Measurements from ENCODE around the gene MGA. TPM values are rescaled to one million over a fixed set of nuclear protein-coding genes. Genes with fewer than 3 reads are reported as not detected.
A peak's percentile ranks its signal among the peaks of the same experiment; 100 is the strongest.

The MGA gene
- total RNA-seq, 2 experiments from 2014 or later, result 36.1 to 37.1 TPM

DNA sequence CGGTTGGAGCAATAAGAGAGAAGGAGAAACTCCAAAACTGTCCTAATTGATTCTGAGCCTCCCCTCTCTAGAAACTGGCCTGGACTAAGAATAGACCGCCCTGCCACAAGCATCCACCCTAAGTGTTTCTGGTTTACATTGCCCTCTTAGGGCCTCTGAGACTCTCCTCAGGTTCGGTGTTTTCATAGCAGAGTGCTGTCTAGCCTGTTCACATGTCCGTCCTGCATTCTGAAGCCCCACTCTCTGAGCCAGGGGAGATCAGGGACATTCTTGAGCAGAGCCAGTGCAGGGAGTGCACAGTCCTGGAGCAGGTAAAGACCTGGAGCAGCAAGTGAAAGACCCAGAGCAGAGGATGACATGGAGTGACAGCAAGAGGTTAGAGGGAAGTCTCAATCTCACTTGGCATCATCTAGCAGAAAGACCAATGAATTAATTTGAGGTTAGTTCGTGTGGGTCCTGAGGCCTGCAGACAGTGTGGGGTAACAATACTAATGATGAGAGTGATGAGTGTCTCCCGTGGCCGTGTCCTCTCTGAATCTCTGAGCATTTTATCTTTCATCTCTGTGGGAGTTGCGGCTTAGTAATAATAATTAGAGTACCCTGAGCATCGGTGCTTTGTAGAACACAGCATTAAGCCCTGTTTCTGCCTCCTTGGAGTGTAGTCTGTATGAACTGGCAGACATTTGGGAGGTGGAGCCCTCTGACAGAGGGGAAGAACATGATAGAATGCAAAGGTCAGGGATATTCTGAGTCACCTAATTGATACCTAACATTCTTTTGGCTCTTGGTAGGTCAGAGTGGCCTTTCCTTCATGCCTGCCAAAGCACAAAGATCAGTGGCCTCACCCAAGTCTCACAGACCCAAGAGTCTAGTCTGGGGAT, 138.6 kb downstream of the MGA start:
- H3K36me3 Mint-ChIP-seq (ENCODE audit: low read depth), result peaks cover 13% of the 10 kb centered on the region
- no peaks in the 10 kb centered on the region for H3K9me3 Mint-ChIP-seq (ENCODE audit: insufficient read depth)
- no peak overlapping the region for H3K27ac Mint-ChIP-seq
- DNase-seq, result no peak
- no peak overlapping the region for H3K4me3 Mint-ChIP-seq
- no peak for ATAC-seq
- H3K4me1 Mint-ChIP-seq (ENCODE audit: low read depth), result peaks cover 22% of the 10 kb centered on the region
- ChIA-PET CTCF (interaction anchor here (4.2 to 10.6 kb wide), 4 partner anchors 12 to 26 kb away, joined by 32 to 87 read pairs (median 58); partner anchors contain the start of gene MAPKBP1), POLR2A (no interaction called here)
- H3K27me3 Mint-ChIP-seq (ENCODE audit: low read depth), result no peaks in the 10 kb centered on the region

DNA sequence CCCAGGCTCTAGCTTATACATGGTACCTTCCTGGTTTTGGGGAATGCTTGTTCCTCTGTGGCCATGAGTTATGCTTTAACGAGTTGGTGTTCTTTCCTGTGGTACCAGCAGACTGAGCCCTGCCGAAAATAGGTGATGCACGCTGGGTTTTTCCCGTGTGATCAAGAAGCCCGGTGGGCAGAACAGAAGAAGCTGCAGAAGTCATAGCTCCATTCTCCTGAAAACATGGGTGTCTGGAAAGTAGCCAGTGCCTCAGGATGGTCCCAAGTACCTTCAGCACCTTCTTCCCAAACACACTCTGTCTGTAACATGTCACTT, 139.2 kb downstream of the MGA start:
- H3K27ac Mint-ChIP-seq, result no peak overlapping the region
- DNase-seq, result no peak
- ATAC-seq, result no peak
- no peaks in the 10 kb centered on the region for H3K9me3 Mint-ChIP-seq (ENCODE audit: insufficient read depth)
- H3K36me3 Mint-ChIP-seq (ENCODE audit: low read depth), result peaks cover 13% of the 10 kb centered on the region
- peaks cover 24% of the 10 kb centered on the region for H3K4me1 Mint-ChIP-seq (ENCODE audit: low read depth)
- ChIA-PET POLR2A (no interaction called here), CTCF (interaction anchor here (4.2 to 9.0 kb wide), 2 partner anchors 11 to 26 kb away, joined by 32 to 87 read pairs; partner anchors contain the start of gene MAPKBP1)
- H3K27me3 Mint-ChIP-seq (ENCODE audit: low read depth), result no peaks in the 10 kb centered on the region
- H3K4me3 Mint-ChIP-seq, result no peak overlapping the region

DNA sequence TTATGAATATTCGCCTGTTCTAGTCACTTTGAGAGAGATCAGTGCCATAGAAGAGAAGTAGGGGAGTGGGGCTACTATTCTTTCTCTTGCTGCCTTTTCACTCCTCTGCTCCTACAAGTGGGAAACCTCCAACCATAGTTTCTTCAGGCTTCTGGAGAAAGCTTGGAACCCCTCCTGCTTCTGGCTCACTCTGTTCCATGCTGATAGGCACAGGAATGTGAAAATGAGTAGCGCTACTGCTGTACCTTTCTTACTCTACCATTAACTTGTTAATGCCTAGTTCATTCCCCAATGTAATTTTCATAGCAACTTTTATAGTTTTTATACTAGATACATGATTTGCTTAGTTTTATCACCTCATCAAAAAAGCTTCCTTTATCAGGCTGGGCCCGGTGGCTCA, 141.0 kb downstream of the MGA start:
- H3K27ac Mint-ChIP-seq, result no peak overlapping the region
- ChIA-PET CTCF (interaction anchor here (4.2 to 9.0 kb wide), 2 partner anchors 10 to 28 kb away, joined by 32 to 87 read pairs; partner anchors contain the start of gene MAPKBP1), POLR2A (interaction anchor here (0.6 kb wide), 1 partner anchor 10 kb away, joined by 3 read pairs; no protein-coding TSS in a partner anchor)
- H3K36me3 Mint-ChIP-seq (ENCODE audit: low read depth), result peaks cover 15% of the 10 kb centered on the region
- no peaks in the 10 kb centered on the region for H3K9me3 Mint-ChIP-seq (ENCODE audit: insufficient read depth)
- ATAC-seq, result no peak
- DNase-seq, result no peak
- no peak overlapping the region for H3K4me3 Mint-ChIP-seq
- H3K27me3 Mint-ChIP-seq (ENCODE audit: low read depth), result no peaks in the 10 kb centered on the region
- H3K4me1 Mint-ChIP-seq (ENCODE audit: low read depth), result peaks cover 27% of the 10 kb centered on the region

DNA sequence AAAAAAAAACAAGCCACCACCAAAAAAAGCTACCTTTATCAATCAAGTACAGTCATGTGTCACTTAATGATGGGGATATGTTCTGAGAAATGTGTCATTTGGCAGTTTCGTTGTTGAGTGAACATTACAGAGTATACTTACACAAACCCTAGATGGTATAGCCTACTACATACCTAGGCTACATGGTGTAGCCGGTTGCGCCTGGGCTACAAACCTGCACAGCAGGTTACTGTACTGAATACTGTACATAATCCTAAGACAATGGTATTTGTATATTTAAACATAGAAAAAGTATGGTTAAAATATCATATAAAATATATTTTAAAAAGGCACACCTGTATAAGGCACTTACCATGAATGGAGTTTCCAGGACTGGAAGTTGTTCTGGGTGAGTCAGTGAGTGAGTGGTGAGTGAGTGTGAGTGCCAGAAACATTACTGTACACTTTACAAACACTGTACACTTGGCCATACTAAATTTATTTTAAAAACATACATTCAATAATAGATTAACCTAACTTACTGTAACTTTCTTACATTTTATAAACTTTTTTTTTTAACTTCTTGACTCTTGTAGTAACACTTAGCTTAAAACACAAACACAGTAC, 141.7 kb downstream of the MGA start:
- H3K27me3 Mint-ChIP-seq (ENCODE audit: low read depth), result no peaks in the 10 kb centered on the region
- ChIA-PET CTCF (interaction anchor here (0.9 to 9.0 kb wide), 3 partner anchors 9 to 102 kb away, joined by 3 to 87 read pairs (median 32); partner anchors contain the start of gene MAPKBP1), POLR2A (no interaction called here)
- peaks cover 23% of the 10 kb centered on the region for H3K4me1 Mint-ChIP-seq (ENCODE audit: low read depth)
- ATAC-seq (no peak), DNase-seq (no peak)
- H3K36me3 Mint-ChIP-seq (ENCODE audit: low read depth), result peaks cover 15% of the 10 kb centered on the region
- no peak overlapping the region for H3K27ac Mint-ChIP-seq
- H3K9me3 Mint-ChIP-seq (ENCODE audit: insufficient read depth), result no peaks in the 10 kb centered on the region
- no peak overlapping the region for H3K4me3 Mint-ChIP-seq

DNA sequence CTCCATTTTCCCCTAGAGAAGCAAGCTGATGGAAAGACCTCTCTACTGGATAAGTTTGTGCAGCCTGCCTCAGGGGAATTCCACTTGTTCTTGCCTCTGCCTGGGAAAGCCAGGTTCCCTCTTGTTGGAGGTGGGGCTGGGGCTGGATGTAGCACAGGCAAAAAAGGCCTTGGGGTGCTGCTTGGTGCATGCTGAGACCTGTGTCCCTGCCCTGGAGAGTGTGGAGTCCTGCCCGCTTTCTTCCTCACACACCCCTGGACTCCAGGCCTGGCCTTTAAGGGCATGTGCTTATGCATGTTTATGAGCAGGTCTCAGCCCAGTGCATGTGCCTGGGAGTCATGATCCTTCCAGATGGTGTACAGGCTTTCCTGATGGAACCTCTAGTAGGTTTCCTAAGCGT, 144.2 kb downstream of the MGA start:
- ChIA-PET CTCF (interaction anchor here (1.2 to 9.0 kb wide), 4 partner anchors 8 to 108 kb away, joined by 3 to 87 read pairs (median 4); partner anchors contain the start of gene MAPKBP1), POLR2A (no interaction called here)
- Mint-ChIP-seq H3K27me3 (ENCODE audit: low read depth) (no peaks in the 10 kb centered on the region), H3K4me3 (no peak overlapping the region), H3K4me1 (ENCODE audit: low read depth) (peaks cover 21% of the 10 kb centered on the region), H3K9me3 (ENCODE audit: insufficient read depth) (no peaks in the 10 kb centered on the region), H3K36me3 (ENCODE audit: low read depth) (peaks cover 15% of the 10 kb centered on the region), H3K27ac (peak overlapping the region; percentile 78)
- DNase-seq (no peak), ATAC-seq (peak; percentile 38)

DNA sequence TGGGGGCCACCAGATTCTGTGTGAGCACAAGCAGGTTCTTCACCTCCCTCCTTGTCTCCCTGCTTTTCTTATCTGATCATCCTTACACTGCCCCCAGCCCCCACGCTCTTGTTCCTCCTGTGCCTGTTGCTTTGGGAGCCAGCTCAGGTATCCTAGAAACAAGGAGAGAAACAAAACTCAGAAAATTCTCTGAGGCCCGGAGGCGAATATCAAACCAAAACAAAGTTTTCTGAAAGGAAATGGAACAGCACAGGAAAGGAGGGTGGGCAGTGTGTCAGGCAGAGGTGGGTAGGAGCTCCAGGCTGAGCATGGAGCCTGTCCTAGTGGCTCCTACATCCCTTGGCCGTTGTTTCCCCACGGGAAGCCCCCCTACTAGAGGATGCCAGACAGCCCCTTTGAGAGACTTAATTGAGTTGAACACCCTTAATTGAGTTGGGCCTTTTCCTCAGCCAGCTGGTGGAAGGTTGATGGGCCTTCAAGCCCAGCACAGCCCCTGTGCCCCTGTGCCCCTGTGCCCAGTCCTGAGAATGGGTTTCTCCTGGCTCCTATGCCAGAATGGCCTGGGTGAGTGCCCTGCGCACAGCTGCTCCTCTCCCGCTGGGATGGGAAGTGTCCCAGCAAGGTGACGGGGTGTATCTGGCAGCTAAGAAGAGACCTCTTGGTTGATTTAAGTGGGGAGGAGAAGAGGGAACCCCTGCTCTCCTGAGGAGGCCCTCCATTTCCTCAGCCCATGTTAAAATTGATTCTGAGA, 144.9 kb downstream of the MGA start:
- ATAC-seq, result peak; percentile 56
- ChIA-PET POLR2A (interaction anchor here (0.6 kb wide), 1 partner anchor 874 kb away, joined by 4 read pairs; no protein-coding TSS in a partner anchor), CTCF (interaction anchor here (1.2 to 9.0 kb wide), 4 partner anchors 9 to 109 kb away, joined by 3 to 87 read pairs (median 4); partner anchors contain the start of gene MAPKBP1)
- Mint-ChIP-seq H3K9me3 (ENCODE audit: insufficient read depth) (no peaks in the 10 kb centered on the region), H3K4me3 (no peak overlapping the region), H3K27ac (peak overlapping the region; percentile 78), H3K27me3 (ENCODE audit: low read depth) (no peaks in the 10 kb centered on the region), H3K36me3 (ENCODE audit: low read depth) (peaks cover 10% of the 10 kb centered on the region), H3K4me1 (ENCODE audit: low read depth) (peaks cover 28% of the 10 kb centered on the region)
- DNase-seq, result no peak

DNA sequence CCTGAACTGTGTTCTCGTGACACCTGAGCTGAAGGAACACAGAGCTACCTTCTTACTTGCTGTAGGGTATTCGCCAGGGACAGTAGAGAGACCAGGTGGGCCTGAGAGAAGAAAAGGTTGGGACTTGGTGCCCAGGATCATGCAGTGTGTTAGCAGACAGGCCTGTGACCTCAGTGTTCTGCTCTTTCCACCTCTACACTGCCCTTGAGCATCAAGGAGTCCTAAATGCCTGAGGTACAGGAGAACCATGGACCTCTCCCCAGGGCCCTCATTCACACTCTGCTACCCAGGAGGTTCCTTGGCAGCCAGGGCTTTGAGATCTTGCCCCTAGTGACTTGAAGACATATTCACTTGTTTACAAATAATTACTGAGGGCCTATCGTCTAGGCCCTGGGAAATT, 145.5 kb downstream of the MGA start:
- Mint-ChIP-seq H3K4me3 (no peak overlapping the region), H3K27ac (peak overlapping the region; percentile 58), H3K36me3 (ENCODE audit: low read depth) (peaks cover 6% of the 10 kb centered on the region), H3K9me3 (ENCODE audit: insufficient read depth) (no peaks in the 10 kb centered on the region), H3K27me3 (ENCODE audit: low read depth) (no peaks in the 10 kb centered on the region), H3K4me1 (ENCODE audit: low read depth) (peaks cover 34% of the 10 kb centered on the region)
- DNase-seq, result no peak
- CTCF ChIA-PET, result interaction anchor here (1.2 to 9.0 kb wide), 4 partner anchors 9 to 110 kb away, joined by 3 to 87 read pairs (median 4); partner anchors contain the start of gene MAPKBP1
- POLR2A ChIA-PET, result no interaction called here
- ATAC-seq, result no peak

DNA sequence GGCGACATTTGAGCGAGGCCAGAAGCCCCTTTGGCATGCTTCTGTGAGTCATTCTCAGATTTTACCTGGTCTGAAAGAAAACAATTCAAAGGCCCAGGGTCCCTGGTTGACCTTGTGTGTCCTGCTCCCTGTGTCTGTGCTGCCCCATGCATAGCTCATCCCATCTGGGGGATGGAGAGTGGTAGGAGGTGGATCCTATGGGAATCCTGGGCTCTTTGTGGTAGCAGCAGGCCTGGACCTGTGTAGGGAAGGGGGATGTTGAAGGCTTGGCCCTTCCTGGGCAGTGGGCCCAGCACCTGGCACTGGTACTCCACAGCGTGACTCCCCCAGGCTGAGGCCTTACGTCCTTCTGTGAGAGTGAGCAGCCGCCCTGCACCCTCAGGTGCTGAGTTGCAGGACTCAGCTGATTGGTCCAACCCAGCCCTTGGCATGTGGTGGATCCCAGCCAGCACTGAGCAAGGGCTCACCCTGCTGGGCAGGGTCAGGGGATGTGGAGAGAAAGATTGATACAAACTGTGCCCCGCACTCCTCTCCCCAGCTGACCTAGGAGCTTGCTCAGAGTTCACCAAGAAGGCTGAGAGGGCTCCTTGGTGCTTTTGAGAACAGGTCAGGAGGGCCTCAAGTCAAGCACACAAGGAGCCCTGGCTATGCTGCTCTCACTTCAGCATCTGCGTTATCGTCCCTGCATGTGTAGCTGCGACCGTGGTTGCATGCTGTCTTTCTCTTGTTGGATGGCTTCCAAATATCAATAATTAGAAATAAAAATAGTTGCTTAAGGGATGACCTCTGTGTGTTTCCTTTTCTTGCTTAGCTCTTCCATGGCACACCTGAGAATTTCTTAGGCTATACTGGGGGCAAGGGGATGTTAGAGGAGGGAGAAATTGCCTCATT, 146.3 kb downstream of the MGA start:
- Mint-ChIP-seq H3K36me3 (ENCODE audit: low read depth) (peaks cover 2% of the 10 kb centered on the region), H3K4me3 (no peak overlapping the region), H3K9me3 (ENCODE audit: insufficient read depth) (no peaks in the 10 kb centered on the region), H3K27me3 (ENCODE audit: low read depth) (no peaks in the 10 kb centered on the region), H3K4me1 (ENCODE audit: low read depth) (peaks cover 42% of the 10 kb centered on the region), H3K27ac (no peak overlapping the region)
- CTCF ChIA-PET, result interaction anchor here (0.6 to 9.0 kb wide), 2 partner anchors 33 to 109 kb away, joined by 3 to 87 read pairs; partner anchors contain the start of gene MAPKBP1
- no peak for ATAC-seq
- DNase-seq, result no peak
- POLR2A ChIA-PET, result interaction anchor here (1.0 kb wide), 1 partner anchor 33 kb away, joined by 3 read pairs; the partner anchor contains the start of gene MAPKBP1

DNA sequence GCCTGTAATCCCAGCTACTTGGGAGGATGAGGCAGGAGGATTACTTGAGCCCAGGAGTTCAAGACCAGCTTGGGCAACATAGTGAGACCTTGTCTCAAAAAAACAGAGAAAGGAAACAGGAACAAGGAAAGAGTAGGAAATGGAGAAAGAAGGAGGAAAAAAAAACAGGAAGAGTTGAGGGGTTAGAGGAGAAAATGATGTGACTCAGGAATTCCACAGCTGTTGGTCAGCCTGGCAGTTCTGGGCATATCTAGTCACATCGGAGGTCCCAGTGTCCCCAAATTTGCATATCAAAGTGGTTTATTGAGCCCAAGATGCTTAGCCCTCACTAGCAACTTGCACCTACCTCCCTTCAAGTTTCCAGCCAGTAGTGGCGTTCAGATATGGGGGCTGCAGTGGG, 148.9 kb downstream of the MGA start:
- CTCF ChIA-PET, result interaction anchor here (3.5 to 8.1 kb wide), 2 partner anchors 8 to 34 kb away, joined by 32 to 333 read pairs; partner anchors contain the start of gene MAPKBP1
- ATAC-seq, result no peak
- POLR2A ChIA-PET, result interaction anchor here (3.5 kb wide), 1 partner anchor 36 kb away, joined by 31 read pairs; the partner anchor contains the start of gene MAPKBP1
- Mint-ChIP-seq H3K36me3 (ENCODE audit: low read depth) (peaks cover 2% of the 10 kb centered on the region), H3K4me1 (ENCODE audit: low read depth) (peaks cover 51% of the 10 kb centered on the region), H3K27ac (no peak overlapping the region), H3K4me3 (no peak overlapping the region), H3K9me3 (ENCODE audit: insufficient read depth) (no peaks in the 10 kb centered on the region), H3K27me3 (ENCODE audit: low read depth) (no peaks in the 10 kb centered on the region)
- no peak for DNase-seq

DNA sequence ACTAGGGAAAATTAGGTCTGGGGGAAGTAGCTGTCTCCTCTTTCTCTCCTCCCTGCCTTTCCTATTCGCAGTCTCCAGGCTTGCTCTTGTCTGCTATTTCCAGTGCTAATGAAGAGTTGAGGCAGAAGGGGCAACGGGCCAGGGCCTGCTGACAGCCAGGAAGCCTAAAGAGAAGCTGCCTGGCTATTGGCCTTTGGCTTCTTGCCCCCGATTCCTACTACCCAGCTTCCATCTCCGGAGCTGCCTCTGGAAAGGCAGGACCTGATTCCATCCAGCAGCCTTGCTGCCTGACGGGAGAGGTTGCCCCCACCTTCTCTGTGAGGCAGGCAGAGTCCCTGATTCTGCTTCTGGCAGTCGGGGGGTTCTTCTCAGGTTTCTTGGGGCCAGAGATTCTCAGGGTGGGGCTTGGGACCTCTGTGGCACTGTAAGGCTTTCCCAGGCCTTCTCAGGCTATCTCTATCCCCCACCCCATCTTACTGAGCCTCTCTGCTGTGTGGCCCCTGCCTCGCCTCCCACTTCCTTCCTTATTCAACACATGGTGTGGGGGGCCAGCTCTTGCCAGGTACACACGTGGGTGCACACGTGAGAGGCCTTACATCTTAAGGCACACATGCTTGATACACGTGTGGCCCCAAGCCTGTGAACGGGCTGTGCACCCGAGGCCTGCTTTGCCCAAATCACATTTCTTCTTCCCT, 149.5 kb downstream of the MGA start:
- peak overlapping the region; percentile 24 for H3K27ac Mint-ChIP-seq
- CTCF ChIA-PET, result interaction anchor here (1.4 to 8.1 kb wide), 10 partner anchors 9 to 252 kb away, joined by 6 to 333 read pairs (median 27); partner anchors contain the start of gene MAPKBP1
- peaks cover 2% of the 10 kb centered on the region for H3K36me3 Mint-ChIP-seq (ENCODE audit: low read depth)
- ATAC-seq (no peak), DNase-seq (no peak)
- no peak overlapping the region for H3K4me3 Mint-ChIP-seq
- no peaks in the 10 kb centered on the region for H3K9me3 Mint-ChIP-seq (ENCODE audit: insufficient read depth)
- peaks cover 47% of the 10 kb centered on the region for H3K4me1 Mint-ChIP-seq (ENCODE audit: low read depth)
- POLR2A ChIA-PET, result interaction anchor here (3.5 kb wide), 1 partner anchor 36 kb away, joined by 31 read pairs; the partner anchor contains the start of gene MAPKBP1
- H3K27me3 Mint-ChIP-seq (ENCODE audit: low read depth), result no peaks in the 10 kb centered on the region

Measured in activated CD8-positive, alpha-beta T cell treated with anti-CD3 and anti-CD28 coated beads, Interleukin-2, amount 10 ng/mL, durations not matched to agents 7 days and 5 days (primary cell).